Stimulated activated CD4-positive, alpha-beta T cell treated with anti-CD3 and anti-CD28 coated beads, TNF-alpha, amount 100 ng/mL, for 1 hour (primary cell): ENCODE measurements around the gene UQCRC2.
"Not testable (repeated sequence)": the region's sequence is repeated elsewhere in the genome, so short reads cannot be mapped to it uniquely, and the experiment has no call there.

Experiments used
- DNase-seq, 3 donors: peaks; one replicate each; pipeline ENCODE4 v3.0.0-alpha.2; 2020; ENCODE audit warnings: low read depth in 3 of 3, low spot score in 1 of 3

The UQCRC2 gene

GRCh38 chr16:22008215-22009059 is 55.3 kb downstream of the UQCRC2 start:
- no peak for DNase-seq

DNA sequence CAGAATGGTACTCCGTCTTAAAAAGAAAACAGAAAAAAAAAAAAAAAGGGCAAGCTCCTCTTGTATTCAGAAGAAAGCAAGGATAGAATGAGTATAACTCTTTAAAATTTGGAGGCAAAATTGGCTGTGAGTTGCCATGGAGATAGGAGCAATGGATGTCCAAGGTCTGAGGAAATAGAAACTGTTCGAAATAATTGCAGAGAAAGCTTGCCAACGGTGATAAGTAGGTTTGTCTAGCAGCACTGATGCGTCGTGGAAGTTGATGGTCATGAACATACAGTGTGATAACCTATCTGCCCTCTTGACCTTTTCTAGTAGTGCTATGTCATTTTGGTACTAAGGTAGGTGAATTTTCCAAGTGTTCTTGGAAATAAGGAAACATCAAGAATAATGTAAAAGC is 57.7 kb downstream of the UQCRC2 start:
- DNase-seq: no peak

- DNase-seq: no peak
Measured at GRCh38 chr16:22012241-22012640, 59.1 kb downstream of the UQCRC2 start.

GRCh38 chr16:22013486-22013885 is 60.3 kb downstream of the UQCRC2 start:
- DNase-seq: no peak

DNA sequence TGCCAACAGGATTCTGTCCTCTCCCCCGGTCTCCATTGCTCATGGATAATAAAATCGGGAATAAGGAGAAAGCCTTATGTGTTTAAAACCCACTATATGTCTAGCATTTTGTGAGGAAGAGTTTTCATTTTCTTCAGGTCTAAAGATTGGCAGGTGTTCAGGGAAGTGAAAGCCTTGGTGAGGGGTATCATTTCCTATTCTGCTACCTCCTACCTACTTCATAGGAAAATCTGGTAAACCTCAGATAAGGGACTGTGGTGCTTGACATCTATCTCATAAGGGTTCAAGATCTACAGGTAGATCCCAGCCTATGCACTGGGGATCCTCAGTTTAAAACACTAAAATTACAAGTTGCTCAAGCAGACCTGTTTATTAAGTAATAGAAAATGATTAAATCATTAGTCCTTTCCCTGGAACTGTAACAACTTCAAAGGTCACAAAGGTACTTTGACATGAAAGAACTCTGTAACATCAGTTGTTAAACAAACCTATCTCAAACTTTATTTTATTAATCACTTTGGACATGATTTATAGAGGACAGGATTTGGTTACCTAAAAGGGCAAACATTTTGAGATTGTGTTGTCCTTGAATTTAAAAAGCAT is 61.2 kb downstream of the UQCRC2 start:
- DNase-seq: no peak

GRCh38 chr16:22016927-22017326 is 63.8 kb downstream of the UQCRC2 start:
- DNase-seq: no peak

DNA sequence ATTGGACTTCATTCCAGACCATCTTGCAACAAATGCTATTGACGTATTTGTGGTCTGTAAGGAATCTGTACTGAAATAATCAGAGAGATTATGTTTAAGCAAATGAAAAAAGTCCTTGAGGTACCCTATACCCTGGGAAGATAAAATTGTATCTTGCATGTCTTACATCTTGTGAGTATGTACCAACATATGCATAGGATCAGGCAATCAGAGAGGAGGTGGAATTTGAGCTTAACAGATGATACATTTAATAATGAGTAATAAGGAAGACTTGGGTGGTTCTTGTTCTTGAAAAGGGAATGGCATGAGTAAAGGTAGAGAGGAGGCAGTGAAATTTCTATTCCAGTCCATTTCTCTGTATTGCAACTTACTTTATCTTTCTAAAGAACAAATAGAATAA is 65.4 kb downstream of the UQCRC2 start:
- no peak for DNase-seq

DNA sequence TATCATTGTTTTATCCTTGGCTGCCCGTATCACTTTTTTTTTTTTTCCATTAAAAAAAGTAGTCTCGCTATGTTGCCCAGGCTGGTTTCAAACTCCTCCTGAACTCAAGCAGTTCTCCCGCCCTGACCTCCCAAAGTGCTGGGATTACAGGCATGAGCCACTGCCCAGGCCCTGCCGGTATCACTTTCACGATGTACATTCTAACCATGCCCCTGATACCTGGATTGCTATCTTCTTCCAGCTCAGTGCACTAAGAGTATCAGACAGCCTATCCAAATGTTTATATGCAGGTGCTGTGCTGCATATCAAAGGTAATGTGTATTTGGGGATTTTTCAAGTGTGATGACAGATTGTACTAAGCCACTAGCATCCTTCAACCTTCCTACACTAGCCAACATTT is 69.0 kb downstream of the UQCRC2 start:
- DNase-seq: no peak

GRCh38 chr16:22023505-22023904 is 70.3 kb downstream of the UQCRC2 start:
- no peak for DNase-seq

GRCh38 chr16:22024785-22025184 is 71.6 kb downstream of the UQCRC2 start:
- not testable (repeated sequence) for DNase-seq

GRCh38 chr16:22027633-22028032 is 74.5 kb downstream of the UQCRC2 start:
- no peak for DNase-seq

DNA sequence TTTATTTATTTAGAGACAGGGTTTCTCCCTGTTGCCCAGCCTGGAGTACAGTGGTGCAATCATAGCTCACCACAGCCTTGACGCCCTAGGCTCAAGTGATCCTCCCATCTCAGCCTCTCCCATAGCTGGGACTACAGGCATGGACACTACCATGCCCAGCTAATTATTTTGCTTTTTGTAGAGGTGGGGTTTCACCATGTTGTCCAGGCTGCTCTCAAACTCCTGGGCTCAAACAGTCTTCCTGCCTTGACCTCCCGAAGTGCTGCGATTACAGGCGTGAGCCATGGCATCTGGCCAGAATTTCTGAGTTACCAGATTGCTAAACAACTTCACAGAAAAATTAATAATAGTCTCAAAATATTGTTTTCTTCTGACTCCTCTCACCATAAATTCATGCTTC is 76.5 kb downstream of the UQCRC2 start:
- DNase-seq: no peak

- no peak for DNase-seq
Measured at GRCh38 chr16:22030087-22030812, 77.1 kb downstream of the UQCRC2 start.

DNA sequence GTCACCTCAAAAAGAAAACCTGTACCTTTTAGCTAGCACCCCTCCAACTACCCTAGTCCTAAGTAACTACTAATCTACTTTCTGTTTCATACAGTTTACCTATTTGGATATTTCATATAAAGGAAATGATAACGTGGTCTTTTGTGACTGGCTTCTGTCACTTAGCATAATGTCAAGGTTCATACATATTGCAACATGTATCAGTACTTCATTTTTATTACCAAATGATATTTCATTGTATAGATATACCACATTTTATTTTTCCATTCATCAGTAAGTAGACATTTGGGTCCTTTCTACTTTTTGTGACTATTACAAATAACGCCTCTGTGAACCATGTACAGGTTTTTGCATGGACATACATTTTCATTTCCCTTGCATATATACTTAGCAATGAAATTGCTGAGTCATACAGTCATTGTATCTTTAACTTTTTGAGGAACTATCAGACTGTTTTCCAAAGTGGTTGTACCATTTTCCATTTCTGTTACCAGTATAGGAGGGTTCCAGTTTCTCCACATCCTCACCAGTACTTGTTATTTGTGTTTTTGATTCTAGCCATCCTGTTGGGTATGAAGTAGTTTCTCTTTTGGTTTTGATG is 78.4 kb downstream of the UQCRC2 start:
- no peak for DNase-seq
